ENCODE data around the gene FXYD1.

The FXYD1 gene

GRCh38 chr19:35106898-35107541, 31.6 kb upstream of the FXYD1 start:
- FAIRE-seq, result no peak

DNA sequence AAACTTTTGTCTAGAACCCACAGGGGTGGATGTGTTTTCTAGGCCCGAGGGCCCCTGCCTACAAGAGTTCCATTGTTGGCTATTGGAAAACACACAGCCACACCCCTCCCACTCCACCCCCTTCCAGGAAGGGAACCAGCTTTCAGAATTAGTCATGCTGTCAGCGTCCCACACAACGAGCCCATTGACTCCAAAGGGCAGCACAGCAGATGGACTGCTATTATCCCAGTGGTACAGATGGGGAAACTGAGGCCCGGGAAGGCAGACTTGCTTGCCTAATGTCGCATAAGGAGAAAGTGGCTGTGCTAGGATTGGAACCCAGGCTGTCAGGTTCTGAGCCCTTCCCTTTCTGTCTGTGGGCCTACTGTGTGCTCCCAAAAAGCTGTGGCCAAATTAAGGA, 31.1 kb upstream of the FXYD1 start:
- DNase-seq (ENCODE audit: low spot score), result peak; percentile 79
- no peak for FAIRE-seq

More at GRCh38 chr19:35106898-35107541, 31.6 kb upstream of the FXYD1 start:
- DNase-seq (ENCODE audit: low spot score), result no peak

- no peak for DNase-seq (ENCODE audit: low spot score)
- no peak for FAIRE-seq
Observed at GRCh38 chr19:35108730-35109129, 29.9 kb upstream of the FXYD1 start.

DNA sequence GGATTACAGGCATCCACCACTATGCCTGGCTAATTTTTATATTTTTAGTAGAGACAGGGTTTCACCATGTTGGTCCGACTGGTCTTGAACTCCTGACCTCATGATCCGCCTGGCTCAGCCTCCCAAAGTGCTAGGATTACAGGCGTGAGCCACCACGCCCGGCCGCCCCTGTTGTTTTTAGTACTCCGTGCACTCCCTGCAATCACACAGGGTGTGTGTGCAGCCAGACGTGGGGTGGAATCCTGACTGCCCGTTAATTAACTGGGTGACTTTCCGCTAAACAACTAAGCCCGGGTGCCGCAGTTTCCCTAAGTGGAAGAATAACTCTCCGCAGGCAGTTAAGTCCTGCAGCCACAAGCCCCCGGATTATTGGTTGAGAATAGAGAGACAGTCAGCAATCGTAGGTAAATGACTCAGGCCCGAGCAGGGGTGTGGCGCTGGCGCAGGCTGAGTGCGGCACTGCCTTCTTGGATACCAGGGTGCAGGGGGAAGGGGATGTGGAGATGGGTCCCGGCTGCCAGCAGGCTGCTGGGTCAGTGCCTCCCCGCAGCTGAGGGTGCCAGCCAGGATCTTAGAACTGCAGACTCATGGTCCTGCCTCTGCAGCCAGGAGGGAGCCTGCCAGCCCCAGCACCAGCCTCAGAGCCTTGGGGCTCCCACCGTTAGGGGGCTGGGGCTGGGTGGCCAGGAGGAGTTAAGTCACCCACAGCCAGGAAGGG, 29.1 kb upstream of the FXYD1 start:
- DNase-seq (ENCODE audit: low spot score) (peak; percentile 85), FAIRE-seq (peak; percentile 48)

DNA sequence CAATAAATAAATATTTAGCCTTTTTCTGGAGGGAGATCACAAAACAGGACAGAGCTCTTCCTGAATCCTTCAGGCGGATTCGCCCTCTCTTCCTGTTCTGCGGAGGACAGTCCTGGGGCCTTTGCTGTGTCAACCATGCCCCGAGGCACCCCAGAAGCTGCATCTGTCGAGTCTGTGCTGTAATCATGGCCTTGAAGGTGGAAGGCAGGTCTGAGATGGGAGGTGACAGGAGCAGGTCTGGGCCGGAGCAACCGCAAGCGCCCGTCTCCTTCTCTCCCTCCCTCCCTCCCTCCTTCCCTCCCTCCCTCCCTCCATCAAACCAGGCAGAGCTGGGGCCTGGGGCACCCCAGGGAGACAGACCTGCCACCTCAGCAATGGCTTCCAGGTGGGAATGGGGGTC, 27.6 kb upstream of the FXYD1 start:
- FAIRE-seq, result no peak
- DNase-seq (ENCODE audit: low spot score), result no peak

- no peak for DNase-seq (ENCODE audit: low spot score)
- FAIRE-seq, result no peak
Observed at GRCh38 chr19:35112995-35113688, 25.5 kb upstream of the FXYD1 start.

DNA sequence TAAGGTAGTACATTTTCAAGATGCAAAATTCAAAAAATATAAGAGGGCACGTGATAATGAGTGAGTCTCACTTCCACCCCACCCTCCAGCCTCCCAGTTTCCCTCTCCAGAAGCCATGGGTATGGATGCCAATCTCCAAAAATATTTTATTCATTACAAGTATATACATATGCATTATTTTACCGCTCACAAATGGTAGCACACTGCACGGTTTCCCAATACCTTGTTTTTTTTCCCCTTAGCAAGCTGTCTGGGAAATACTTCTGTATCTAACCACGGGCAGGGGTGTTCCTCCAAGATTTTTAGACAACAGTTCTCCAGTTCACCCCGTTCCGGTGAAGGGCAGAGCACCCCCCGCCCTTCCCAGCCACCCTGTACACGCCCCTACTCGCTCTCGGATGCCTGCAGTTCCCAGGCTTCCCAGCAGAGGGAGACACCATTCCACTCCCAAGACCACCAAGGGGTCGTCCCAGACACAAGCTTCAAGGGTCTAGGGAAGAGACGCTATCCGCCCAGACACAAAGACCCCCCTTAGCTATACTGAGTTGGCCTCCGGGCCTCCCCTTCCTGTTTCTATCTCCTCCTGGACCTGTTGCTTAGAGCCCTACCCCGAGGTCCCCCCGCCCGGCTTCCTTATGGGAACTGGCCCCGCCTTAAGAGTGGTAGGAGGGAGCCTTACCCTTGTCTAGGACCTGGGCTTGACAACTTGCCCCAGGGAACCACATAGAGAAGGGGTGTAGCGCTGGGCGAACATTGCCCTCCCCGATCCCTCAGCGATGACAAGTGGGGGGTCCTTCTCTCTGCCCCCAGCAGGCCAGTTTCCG, 24.1 kb upstream of the FXYD1 start:
- DNase-seq (ENCODE audit: low spot score) (peak; percentile 81), FAIRE-seq (no peak)

DNA sequence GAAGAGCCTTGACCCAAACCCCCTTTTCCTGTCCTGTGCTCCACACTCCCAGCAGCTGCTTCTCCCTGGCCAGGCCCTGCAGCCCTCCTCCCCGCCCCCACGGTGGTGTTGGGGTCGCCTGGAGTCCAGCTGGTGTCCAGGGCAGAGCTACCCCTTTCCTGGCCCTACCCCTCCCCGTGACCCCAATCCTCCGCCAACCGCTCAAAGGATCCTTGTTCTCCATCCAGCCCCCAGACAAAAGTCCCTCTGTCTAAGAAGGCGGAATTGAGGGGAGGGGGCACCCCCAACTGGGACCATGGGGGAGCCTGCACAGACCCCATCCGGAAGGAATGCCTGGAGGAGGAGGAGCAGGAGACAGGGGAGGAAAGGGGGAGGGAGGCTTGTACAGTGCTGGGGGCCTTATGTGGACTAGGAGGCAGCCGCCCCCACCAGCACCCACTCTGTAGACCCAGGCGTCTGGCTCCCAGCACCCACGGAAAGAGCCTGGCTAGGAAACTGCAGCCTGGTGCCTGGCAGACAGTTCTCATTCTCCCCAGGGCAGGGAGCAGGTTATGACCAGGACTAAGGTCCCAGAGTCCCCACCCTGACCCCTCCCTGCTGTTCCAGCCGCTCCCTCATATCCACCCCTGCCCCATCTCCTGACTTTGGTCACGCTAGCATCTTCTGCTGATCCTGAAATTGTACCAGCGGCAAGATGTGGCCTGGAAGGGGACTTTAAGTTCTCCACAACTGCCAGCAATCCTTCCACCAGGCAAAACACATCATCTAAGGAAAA, 23.3 kb upstream of the FXYD1 start, which contains the start of gene FXYD3:
TSS of gene FXYD3 (plus strand) at position 647 of the 775 bp plus-strand sequence. CDS start 3,554 bp downstream, outside the sequence.
- FAIRE-seq (no peak), DNase-seq (ENCODE audit: low spot score) (no peak)

DNA sequence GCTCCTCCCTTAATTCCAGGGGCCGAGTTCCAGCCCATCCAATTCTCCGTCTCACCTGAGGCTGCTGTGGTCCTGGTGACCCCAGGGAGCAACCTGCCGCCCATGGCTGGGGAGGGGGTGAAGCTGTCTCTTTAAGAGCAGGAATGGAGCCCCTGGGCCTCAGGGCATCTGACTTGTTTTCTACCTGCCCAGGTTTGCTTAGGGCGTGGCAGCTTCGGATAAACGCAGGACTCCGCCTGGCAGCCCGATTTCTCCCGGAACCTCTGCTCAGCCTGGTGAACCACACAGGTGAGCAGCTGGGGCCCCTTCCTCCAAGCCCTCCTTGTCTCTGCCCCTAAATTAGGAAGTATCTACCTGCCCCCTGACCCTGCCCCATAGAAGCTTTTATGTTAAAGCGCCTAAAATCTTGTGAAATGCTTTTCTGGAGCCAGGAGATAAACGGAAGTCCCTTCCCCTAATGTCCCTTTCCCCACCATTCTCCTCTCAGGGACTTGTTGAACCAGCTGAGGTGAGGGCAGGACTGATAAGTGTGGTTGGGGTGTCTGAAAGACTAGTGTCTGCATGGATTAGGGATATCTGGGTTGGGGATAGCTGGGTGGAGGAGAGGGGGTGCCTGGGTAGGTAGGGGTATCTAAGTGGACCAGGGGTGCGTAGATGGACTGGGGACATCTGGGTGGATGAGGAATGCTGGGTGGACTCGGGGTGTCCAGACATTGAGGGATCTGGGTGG, 22.4 kb upstream of the FXYD1 start:
- peak; percentile 17 for FAIRE-seq
- no peak for DNase-seq (ENCODE audit: low spot score)

GRCh38 chr19:35117116-35117515, 21.5 kb upstream of the FXYD1 start:
- FAIRE-seq (no peak), DNase-seq (ENCODE audit: low spot score) (no peak)

DNA sequence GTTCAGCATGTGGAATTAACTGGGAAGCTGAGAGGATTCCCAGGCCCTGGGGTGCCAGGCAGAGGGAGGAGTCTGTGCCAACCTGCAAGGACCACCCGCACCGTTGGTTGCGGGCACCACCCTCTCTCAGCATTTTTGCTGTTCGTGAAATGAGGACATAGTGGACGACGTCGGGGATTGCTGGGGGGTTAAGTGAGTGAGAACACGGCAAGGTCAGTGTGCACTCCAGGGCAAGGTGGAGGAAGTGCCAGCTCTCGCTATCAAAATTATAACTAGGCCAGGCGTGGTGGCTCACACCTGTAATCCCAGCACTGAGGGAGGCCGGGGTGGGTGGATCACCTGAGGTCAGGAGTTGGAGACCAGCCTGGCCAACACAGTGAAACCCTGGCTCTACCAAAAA, 20.8 kb upstream of the FXYD1 start:
- no peak for DNase-seq (ENCODE audit: low spot score)
- FAIRE-seq, result no peak

DNA sequence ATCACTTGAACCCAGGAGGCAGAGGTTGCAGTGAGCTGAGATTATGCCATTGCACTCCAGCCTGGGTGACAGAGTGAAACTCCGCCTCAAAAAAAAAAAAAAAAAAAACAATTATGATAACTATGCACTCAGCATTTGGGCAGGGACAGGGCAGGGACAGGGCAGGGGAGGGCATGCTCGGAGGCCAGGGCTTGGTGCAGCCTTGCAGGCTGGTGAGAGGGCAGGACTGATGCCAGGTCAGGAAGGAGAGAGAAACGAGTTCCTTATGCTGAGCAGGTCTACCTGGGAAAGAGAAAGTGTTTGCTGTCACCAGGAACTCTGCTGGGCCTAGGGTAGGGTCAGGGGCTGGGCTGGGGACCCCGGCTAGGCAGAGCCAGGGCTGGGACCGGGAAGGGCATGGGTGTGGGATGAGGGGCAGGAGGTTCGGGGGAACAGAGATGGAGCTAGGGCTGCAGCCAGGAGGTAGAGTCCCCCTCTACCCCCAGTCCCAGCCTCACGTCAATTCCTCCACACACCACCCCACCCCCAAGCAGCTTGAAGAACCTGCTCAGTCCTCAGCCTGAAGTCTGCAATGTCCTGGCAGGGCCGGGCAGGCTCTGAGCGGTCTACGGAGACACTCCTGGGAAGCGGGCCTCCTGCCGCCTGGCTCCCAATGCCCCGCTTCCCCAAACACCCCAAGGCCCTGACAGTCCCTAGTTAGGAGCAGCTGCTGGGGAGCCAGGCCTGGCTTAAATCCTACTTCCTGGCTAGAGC, 20.2 kb upstream of the FXYD1 start:
- FAIRE-seq, result peak; percentile 44

DNA sequence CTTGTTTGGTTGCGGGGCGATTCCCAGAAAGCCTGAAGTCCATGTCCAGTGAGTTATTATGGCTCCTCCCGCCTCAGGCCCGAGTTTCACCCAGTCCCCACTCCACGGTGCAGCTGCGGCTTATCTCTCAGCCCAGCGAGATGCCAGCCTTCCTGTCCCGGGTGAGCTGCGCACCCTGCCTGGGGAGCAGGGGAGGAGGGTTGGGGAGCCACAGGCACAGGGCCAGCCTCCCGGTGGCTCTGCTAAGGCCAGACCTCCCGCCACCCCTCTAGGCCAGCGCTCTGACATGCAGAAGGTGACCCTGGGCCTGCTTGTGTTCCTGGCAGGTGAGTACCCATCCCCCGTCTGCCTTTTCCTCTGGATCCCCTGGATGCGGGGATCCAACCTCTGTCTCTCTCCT, 19.5 kb upstream of the FXYD1 start:
- FAIRE-seq (no peak), DNase-seq (ENCODE audit: low spot score) (no peak)

More for the DNA sequence above, 20.2 kb upstream of the FXYD1 start:
- no peak for DNase-seq (ENCODE audit: low spot score)

DNA sequence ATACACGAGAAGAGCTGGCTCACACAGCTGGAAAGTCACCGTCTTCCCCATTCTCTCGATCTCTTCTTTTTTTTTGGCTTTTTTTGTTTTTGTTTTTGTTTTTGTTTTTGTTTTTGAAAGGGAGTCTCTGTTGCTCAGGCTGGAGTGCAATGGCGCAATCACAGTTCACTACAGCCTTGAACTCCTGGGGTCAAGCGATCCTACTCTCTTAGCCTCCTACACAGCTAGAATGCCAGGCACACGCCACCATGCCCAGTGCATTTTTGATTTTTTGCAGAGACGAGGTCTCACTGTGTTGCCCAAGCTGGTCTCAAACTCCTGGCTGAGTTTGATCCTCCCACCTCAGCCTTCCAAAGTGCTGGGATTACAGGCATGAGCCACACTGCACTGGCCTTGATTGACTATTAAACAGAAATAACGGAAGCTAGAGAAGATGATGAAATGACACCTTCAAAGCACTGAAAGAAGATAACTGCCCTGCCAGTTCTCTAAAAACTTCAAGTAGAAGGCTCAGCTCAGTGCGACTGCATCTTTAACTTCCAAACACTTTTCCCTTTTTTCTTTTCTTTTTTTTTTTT, 19.0 kb upstream of the FXYD1 start:
- FAIRE-seq (no peak), DNase-seq (ENCODE audit: low spot score) (no peak)

GRCh38 chr19:35120492-35120891, 18.1 kb upstream of the FXYD1 start:
- DNase-seq (ENCODE audit: low spot score) (no peak), FAIRE-seq (no peak)

GRCh38 chr19:35120898-35121297, 17.7 kb upstream of the FXYD1 start:
- FAIRE-seq (no peak), DNase-seq (ENCODE audit: low spot score) (no peak)

GRCh38 chr19:35122687-35123551, 15.7 kb upstream of the FXYD1 start:
- FAIRE-seq (no peak), DNase-seq (ENCODE audit: low spot score) (no peak)

DNA sequence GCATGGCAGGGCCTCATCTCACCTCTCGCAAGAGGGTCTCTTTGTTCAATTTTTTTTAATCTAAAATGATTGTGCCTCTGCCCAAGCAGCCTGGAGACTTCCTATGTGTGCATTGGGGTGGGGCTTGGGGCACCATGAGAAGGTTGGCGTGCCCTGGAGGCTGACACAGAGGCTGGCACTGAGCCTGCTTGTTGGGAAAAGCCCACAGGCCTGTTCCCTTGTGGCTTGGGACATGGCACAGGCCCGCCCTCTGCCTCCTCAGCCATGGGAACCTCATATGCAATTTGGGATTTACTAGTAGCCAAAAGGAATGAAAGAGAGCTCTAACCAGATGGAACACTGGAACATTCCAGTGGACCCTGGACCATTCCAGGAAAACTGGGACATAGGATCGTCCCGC, 15.1 kb upstream of the FXYD1 start:
- DNase-seq (ENCODE audit: low spot score), result no peak
- FAIRE-seq, result no peak
